ENCODE data around the gene FURIN.

DNA sequence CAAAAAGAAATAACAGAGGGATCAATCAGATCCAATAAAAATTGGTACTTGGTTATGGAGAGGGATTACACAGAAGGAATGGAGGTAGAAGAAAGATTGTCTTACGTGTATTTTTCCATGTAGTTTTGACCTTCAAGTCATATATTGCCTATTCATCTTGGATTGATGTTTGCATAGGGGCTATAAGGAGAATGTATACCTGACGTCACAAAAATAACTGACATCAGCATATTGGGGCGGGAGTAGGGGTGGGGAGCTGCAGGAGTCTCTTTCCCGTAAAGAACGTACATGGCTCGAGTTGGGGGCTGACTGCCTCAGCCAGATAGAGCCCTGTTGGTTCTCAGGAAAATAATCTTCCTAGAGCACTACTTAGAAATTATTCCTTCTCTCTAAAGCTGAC lies 5.9 kb upstream of the FURIN start:
- TF ChIP-seq POLR2A (IDR thresholded peaks at IDR 0.05; ENCODE audit: control extremely low read depth in 1 of 2, low read depth in 2 of 2, low read length in 2 of 2) (no peak), SIN3A (conservative IDR thresholded peaks at IDR 0.05 in 1 of 2, IDR thresholded peaks at IDR 0.05 in 1 of 2; ENCODE audit: low read depth in 1 of 2, low read length in 2 of 2) (no peak), RXRA (IDR thresholded peaks at IDR 0.05; ENCODE audit: insufficient read depth, low read depth, low read length) (no peak), EZH2 (IDR thresholded peaks at IDR 0.05; ENCODE audit: low read depth, low read length, severe bottlenecking) (no peak), JUND (IDR thresholded peaks at IDR 0.05; ENCODE audit: low read length) (no peak), JUN (IDR thresholded peaks at IDR 0.05; ENCODE audit: low read depth, low read length) (no peak), FOSL1 (IDR thresholded peaks at IDR 0.05; ENCODE audit: insufficient read depth, low read depth, low read length) (no peak)
- TF ChIP-seq, protein P1, sequence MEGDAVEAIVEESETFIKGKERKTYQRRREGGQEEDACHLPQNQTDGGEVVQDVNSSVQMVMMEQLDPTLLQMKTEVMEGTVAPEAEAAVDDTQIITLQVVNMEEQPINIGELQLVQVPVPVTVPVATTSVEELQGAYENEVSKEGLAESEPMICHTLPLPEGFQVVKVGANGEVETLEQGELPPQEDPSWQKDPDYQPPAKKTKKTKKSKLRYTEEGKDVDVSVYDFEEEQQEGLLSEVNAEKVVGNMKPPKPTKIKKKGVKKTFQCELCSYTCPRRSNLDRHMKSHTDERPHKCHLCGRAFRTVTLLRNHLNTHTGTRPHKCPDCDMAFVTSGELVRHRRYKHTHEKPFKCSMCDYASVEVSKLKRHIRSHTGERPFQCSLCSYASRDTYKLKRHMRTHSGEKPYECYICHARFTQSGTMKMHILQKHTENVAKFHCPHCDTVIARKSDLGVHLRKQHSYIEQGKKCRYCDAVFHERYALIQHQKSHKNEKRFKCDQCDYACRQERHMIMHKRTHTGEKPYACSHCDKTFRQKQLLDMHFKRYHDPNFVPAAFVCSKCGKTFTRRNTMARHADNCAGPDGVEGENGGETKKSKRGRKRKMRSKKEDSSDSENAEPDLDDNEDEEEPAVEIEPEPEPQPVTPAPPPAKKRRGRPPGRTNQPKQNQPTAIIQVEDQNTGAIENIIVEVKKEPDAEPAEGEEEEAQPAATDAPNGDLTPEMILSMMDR (IDR thresholded peaks at IDR 0.05; ENCODE audit: control extremely low read depth in 1 of 3, insufficient read depth in 1 of 3, low read depth in 1 of 3, low read length in 3 of 3) = no peak
- TF ChIP-seq, protein P2, sequence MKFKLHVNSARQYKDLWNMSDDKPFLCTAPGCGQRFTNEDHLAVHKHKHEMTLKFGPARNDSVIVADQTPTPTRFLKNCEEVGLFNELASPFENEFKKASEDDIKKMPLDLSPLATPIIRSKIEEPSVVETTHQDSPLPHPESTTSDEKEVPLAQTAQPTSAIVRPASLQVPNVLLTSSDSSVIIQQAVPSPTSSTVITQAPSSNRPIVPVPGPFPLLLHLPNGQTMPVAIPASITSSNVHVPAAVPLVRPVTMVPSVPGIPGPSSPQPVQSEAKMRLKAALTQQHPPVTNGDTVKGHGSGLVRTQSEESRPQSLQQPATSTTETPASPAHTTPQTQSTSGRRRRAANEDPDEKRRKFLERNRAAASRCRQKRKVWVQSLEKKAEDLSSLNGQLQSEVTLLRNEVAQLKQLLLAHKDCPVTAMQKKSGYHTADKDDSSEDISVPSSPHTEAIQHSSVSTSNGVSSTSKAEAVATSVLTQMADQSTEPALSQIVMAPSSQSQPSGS (IDR thresholded peaks at IDR 0.05; ENCODE audit: low read length) = no peak
- TF ChIP-seq, protein P3, sequence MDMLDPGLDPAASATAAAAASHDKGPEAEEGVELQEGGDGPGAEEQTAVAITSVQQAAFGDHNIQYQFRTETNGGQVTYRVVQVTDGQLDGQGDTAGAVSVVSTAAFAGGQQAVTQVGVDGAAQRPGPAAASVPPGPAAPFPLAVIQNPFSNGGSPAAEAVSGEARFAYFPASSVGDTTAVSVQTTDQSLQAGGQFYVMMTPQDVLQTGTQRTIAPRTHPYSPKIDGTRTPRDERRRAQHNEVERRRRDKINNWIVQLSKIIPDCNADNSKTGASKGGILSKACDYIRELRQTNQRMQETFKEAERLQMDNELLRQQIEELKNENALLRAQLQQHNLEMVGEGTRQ (IDR thresholded peaks at IDR 0.05; ENCODE audit: low read length) = no peak
- TF ChIP-seq, protein P4, sequence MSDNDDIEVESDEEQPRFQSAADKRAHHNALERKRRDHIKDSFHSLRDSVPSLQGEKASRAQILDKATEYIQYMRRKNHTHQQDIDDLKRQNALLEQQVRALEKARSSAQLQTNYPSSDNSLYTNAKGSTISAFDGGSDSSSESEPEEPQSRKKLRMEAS (IDR thresholded peaks at IDR 0.05) = no peak

Measured in H1 (cell line).